Measurements from ENCODE around the gene JPT2.

Gene JPT2

DNA sequence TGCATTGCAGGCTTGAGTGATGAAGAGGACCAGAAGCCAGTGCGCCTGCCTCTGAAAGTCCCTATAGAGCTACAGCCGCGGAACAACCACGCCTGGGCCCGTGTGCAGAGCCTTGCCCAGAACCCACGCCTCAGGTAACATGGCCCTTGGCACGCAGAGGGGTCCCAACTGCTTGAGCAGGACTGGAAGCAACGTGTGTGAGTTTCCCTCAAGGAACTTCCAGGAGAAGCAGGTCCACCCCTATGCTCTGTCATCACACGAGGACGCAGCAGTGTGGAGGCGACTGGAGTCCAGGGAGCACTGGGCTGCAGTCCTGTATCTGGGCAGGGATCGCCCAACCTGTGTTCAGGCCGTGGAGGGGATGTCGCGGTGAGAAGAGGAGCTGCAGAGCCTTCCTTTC, 25.1 kb upstream of the JPT2 start:
- DNase-seq: no peak

- DNase-seq: no peak
Observed at GRCh38 chr16:1654505-1655268, 23.4 kb upstream of the JPT2 start.

- DNase-seq: no peak
Observed at GRCh38 chr16:1655269-1655807, 22.7 kb upstream of the JPT2 start.

DNA sequence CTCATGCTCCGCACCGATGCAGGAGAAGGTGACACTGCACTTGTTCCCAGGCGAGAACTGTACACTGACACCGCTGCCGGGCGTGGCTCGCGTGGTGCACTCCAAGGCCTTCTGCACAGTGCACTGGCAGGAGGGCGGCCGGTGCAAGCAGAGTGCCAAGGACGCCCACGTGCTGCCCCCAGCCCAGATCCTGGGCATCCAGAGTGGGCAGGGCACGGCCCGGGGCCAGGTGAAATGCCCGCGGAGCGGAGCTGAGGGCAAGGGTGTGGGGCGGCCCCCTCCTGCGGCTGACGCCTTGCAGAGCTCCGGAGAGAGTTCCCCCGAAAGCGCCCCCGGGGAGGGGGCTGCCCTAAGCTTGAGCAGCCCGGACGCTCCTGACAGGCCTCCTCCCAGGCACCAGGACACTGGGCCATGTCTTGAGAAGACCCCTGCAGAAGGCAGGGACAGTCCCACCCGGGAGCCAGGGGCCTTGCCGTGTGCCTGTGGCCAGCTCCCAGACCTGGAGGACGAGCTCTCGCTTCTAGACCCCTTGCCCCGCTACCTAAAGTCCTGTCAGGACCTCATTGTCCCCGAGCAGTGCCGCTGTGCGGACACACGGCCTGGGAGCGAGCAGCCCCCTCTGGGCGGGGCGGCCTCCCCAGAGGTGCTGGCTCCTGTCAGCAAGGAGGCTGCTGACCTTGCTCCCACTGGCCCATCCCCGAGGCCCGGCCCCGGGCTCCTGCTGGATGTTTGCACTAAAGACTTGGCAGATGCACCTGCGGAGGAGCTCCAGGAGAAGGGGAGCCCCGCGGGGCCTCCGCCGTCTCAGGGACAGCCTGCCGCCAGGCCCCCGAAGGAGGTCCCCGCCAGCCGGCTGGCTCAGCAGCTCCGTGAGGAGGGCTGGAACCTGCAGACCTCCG, 21.9 kb upstream of the JPT2 start:
- DNase-seq: no peak

DNA sequence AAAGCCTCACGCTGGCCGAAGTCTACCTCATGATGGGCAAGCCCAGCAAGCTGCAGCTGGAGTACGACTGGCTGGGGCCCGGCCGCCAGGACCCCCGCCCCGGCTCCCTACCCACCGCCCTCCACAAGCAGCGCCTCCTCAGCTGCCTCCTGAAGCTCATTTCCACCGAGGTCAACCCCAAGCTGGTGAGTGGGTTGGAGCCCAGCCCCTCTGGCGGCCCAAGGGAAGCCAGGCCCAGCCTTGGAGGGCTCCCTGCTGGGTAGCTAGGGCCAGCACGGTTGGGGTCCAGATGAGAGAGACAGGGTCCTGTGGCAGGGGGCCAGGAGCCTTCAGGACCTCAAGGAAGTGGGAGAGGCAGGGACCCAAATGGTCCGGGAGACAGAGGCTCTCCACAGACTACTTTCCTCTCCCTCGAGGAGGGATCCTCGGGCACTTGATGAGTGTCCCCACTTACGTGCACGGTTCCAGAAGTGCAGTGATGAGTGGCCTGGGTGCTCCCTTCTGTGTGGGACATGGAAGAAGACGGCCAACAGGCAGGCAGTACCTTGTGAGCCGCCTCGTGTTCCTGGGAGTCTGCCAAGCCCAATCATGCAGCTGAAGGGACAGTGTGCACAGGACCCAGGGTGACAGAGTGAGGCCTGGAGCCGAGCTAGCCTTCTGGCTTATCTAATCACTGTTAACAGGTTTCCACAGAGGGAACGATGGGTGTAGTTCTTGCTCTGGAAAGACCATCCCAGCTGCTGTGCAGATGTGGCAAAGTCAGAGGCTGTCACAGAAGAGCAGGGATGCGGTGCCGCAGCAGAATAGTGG, 21.1 kb upstream of the JPT2 start:
- DNase-seq: no peak

DNA sequence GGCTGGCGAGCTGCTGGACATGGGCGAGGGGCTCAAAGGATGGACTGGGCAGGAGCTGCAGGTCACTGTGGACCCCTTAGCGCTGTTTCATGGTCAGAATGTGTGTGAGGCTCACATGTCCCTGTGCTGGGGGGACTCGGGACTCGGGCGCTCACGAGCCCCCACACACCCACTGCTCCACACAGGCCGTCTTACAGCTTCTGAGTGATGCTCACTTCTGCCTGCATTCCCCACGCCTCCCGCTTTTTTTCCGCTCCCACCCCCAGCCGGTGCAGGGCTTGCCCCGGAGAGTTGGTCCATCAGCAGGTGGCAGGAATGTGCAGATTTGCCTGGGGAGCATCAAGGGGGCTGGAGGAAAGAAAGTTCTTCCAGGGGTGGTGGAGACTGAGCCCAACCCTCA, 20.2 kb upstream of the JPT2 start:
- DNase-seq: no peak

DNA sequence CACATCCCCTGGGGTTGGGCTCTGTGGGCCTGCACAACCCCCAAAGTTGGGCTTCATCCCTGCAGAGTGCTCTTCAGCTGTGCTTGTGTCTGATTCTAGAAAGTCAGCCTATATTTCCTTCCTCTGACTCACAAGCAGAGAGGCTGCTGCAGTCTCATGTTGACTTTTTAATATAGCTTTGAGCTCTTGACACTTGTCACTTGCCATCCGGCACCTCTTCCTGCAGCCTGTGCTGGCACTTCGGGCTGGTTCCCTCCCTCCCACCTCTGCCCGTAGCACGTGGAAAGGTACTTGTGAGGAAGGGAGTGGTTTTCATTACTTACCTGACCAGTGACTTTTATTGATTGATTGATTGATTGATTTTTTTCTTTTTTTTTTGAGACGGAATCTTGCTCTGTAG, 19.0 kb upstream of the JPT2 start:
- DNase-seq: no peak

GRCh38 chr16:1661826-1662225, 16.3 kb upstream of the JPT2 start:
- DNase-seq: no peak

DNA sequence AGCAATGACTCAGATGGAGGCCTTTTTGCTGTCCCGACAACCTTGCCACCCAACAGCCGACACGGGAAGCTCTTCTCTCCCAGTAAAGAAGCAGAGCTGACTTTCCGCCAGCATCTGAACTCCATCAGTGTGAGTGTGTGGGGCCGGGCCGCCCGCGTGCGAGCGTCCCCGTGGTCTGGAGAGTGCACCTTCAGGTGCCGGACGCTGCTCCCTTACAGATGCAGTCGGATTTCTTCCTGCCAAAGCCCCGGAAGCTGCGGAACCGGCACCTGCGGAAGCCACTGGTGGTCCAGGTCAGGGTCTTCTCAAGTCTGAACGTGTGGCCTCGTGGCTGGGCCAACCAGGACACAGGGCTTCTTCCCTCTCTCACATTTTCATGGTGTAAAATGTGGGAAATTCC, 15.5 kb upstream of the JPT2 start:
- DNase-seq: no peak

- no peak for DNase-seq
Observed at GRCh38 chr16:1665829-1666228, 12.2 kb upstream of the JPT2 start.

GRCh38 chr16:1666316-1666715, 11.8 kb upstream of the JPT2 start:
- no peak for DNase-seq

- DNase-seq: no peak
Observed at GRCh38 chr16:1667271-1667670, 10.8 kb upstream of the JPT2 start.

- no peak for DNase-seq
Observed at GRCh38 chr16:1667916-1668315, 10.2 kb upstream of the JPT2 start.

DNA sequence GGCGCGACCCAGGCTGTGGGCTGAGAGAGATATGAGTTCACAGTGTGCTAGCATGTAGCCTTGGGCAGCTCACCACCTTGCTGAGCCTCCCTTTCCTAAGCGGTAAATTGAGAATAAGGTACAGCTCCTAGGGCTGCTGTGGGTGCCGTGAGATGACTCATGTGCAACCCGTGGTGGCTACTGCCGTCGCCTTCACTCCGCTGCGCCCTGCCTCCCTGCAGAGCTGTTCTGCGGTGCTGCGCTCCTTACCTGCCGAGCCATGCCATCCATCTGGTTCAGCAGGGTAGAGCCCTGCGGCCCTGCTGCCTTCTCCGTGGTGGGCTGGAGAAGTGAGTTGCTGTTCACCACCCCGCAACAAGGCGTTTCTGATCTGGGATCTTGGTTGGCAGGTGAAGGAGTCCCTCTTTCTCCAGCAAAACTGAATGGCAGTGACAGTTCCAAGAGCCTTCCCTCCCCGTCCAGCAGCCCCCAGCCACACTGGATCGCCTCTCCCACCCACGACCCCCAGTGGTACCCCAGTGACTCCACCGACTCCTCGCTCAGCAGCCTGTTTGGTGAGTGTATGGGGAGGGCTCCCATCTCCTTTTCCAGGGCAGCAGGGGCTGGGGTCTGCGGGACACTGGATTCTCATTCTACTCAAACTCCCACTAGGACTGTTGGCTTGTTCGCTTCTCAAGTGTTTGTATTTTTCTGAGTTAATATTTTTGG, 9.3 kb upstream of the JPT2 start:
- DNase-seq: no peak

- no peak for DNase-seq
Observed at GRCh38 chr16:1669698-1670097, 8.4 kb upstream of the JPT2 start.

DNA sequence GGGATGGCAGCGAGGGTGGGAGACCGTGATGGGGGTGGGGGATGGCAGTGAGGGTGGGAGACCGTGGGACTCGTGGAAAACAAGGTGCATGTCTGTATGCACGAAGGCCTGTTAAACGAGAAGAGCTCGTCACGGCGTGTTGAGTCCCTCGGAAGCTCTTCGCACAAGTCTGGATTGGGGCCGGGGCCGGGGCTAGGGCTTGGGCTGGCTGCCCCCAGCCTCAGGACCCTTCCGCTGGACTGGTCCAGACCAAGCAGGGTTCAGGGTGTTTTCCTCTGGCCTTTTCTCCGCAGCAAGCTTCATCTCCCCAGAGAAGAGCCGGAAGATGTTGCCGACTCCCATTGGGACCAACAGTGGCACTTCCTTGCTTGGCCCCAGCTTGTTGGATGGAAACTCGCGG, 7.7 kb upstream of the JPT2 start:
- no peak for DNase-seq

DNA sequence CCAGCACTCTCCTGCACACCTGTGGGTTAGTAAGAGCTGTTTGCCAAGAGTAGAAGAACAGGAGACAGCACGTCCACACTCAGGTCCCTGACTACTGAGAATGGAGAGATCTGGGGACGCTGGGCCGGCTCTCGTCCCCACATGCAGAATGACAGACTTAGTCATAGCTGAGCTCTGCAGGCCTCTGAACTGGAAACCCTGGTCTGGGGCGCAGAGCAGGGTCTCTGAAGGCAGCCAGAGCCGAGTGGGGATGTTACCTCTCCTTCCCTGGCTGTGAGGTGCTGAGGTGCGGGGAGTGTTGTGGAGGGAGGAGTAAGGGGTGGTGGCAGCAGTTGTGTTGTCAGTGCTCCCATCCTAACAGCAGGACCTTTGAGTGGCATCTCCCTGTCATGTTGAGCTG, 7.2 kb upstream of the JPT2 start:
- DNase-seq: no peak

GRCh38 chr16:1673424-1674151, 4.5 kb upstream of the JPT2 start:
- no peak for DNase-seq

DNA sequence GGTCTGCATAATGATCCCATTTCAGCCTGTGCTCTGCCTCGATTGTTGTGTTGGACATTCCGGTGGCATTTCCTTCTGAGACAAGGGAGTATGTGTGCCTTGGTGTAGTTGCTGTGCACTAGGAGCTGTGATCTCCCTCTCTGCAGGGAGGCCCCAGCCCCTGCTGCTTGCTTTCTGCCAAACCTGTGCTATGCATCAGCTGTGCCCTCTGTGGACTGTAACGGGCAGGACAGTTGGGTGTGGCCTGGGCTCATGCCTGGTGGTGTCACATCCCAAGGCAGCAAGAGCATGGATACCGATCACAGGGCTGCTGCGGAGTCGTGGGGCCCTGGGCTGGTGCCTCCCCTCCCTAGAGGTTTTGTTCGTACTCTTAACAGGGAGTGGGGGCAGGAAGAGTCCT, 3.8 kb upstream of the JPT2 start:
- no peak for DNase-seq

DNA sequence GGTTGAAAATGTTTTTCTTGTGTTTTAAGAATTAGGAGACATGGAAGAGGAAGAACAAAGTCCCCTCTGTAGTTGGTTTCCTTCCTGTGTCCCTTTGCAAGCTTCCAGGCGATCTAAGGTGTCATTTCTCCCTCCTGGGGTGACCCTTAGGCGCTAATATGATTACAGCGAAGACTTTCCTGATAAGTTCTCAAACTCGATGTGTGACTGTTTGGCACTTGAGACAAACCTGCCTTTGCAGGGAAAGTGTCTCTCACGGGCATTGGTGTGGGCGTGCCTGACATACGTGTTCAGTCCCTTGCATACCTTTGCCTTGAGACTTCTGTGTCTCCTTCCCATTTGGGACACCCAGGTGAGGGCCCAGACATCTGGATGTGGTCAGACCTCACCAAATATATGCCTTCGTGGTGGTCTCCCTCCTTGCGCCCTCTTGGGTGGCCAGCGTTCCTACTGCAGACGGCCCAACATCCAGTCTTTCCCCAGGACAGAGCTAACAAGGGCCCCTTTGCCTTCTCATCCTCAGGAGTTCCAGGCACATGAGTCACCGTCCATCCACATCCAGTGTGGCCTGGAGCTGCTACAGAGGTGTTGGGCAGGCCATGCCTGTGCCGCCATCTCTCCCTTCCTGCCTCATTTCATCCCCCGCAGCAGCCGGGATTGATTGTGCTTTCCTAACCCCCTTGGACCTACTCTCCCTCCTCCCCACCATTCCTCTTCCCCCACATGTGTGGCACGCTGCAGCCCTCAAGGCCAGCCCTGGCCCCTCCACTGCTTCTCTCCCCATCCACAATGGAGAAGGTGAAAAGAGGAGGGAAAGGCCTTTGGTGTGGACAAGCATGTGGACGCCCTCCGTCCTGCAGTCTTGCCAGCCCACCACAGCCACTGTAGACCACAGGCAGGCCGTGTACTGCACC, 3.1 kb upstream of the JPT2 start:
- DNase-seq: no peak

DNA sequence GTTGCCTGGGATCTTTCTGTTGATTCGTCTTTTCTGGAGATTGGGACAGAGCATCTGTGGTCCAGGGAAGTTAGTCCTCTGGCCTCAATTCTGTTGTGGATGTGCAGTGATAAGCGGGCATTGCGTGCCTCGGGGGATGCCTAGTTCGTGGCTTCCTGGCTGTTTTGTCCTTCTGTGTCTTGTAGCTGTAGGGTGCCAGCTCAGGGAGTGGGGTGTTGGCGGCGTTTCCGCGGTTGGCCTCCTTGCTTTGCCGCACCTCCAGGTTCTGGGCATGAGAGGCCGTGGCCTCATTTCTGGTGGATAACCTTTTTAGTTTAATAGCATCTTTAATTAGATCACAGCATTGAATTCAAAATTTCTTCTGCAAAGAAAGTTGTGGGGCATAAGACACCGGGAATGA, 1.4 kb upstream of the JPT2 start:
- no peak for DNase-seq

Measured in NCI-H526 (cell line).